ENCODE results near the gene SDC1.

The SDC1 gene

DNA sequence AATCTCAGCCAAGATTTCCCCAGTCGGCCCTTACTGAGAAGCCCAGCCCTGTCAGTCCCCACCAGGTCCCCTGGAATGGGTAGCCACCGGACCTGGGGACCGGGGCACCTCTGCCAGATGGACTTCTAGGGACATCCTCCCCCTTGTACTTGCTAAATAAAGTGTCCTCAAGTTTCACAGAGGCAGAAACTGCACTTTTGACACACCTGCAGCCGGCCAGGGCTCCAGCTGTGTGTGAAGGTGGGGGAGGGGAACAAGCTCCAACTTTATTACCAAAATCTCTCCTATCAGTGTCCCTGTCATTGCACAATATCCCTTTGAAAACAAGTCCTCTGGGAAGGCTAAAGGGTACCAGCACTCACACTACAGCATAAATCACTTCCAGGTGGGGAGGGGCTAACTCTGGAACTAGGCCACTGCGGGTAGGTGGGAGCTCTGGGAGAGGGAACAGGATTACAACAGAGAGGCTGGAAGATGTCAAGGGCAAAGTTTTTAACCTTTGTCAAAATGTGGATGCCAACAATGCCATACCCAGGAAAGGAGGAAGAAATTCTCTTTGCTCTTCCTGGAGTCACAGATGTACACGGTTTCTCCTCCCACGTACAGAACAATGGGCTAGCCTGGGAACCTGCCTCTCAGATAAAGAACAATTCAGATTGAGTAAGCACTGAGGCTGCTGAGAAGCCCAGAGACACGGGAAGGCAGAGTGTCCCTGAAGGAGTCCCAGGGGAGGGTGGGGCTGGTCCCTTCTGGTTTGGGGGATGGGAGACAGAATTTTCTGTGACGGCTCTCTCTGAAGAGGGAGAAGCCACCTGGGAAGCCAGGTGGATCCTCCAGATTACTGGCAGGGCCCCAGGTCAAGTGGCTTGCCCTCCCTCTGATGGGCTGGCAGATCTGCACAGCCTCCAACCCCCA is 11.0 kb downstream of the SDC1 start:
- DNase-seq (ENCODE audit: low spot score), result no peak
- Mint-ChIP-seq H3K27ac (no peak overlapping the region), H3K4me1 (ENCODE audit: low read depth) (no peaks in the 10 kb centered on the region), H3K27me3 (ENCODE audit: low read depth) (no peaks in the 10 kb centered on the region), H3K4me3 (no peak overlapping the region), H3K36me3 (ENCODE audit: low read depth) (no peaks in the 10 kb centered on the region), H3K9me3 (no peaks in the 10 kb centered on the region)

DNA sequence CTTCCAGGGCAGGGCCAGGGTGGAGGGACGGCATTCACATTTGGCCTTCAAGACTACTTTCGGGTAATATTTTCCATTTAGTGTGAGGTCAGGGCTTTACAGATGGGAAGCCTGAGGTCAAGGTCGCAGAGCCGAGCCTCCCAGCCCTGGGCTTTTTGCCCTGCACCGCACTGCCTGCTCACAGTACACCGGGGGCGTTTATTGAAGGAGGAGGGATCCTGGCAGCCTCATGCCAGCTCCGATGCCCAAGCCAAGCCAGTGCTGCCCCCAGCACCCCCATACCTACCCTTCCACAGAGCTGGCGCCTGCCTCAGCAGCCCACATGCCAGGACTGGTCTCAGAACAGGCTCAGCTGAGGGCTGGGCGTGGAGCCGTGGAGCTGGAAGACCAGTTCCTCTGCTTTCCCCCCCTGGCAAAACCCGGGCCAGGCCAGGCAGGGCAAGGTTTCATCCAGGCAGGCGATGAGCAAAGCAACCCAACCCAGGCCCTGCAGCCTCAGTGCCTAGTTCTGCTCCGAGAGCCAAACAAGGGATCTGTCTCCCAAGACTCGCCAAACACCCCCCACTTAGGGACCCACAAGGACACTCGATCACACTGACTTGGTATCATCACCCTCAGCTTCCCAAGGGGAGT is 11.9 kb downstream of the SDC1 start:
- no peak for DNase-seq (ENCODE audit: low spot score)
- no peaks in the 10 kb centered on the region for H3K9me3 Mint-ChIP-seq
- H3K4me1 Mint-ChIP-seq (ENCODE audit: low read depth), result no peaks in the 10 kb centered on the region
- H3K36me3 Mint-ChIP-seq (ENCODE audit: low read depth), result no peaks in the 10 kb centered on the region
- no peak overlapping the region for H3K27ac Mint-ChIP-seq
- no peaks in the 10 kb centered on the region for H3K27me3 Mint-ChIP-seq (ENCODE audit: low read depth)
- H3K4me3 Mint-ChIP-seq, result no peak overlapping the region

DNA sequence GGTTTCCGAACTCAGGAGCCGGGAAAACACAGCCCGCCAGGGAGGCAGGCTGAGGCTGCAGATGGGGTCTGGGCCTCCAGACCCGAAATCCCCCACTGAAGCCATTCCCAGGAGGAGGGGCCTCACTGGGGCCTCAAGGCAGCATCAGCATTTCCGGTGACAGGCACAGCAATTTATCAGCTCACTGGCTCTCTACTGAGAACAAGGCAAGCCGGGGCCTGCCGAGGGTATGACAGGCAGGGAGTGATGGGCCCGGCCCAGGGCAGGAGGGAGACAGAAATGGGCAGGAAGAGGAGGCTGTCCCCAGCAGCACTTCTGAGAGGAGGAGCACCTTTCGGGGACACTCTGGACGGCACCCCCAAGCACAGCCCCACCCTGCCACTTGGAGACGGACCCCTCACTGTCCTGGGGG is 12.5 kb downstream of the SDC1 start:
- no peaks in the 10 kb centered on the region for H3K9me3 Mint-ChIP-seq
- H3K4me1 Mint-ChIP-seq (ENCODE audit: low read depth), result no peaks in the 10 kb centered on the region
- no peaks in the 10 kb centered on the region for H3K27me3 Mint-ChIP-seq (ENCODE audit: low read depth)
- H3K36me3 Mint-ChIP-seq (ENCODE audit: low read depth), result no peaks in the 10 kb centered on the region
- H3K27ac Mint-ChIP-seq, result no peak overlapping the region
- no peak overlapping the region for H3K4me3 Mint-ChIP-seq
- no peak for DNase-seq (ENCODE audit: low spot score)

DNA sequence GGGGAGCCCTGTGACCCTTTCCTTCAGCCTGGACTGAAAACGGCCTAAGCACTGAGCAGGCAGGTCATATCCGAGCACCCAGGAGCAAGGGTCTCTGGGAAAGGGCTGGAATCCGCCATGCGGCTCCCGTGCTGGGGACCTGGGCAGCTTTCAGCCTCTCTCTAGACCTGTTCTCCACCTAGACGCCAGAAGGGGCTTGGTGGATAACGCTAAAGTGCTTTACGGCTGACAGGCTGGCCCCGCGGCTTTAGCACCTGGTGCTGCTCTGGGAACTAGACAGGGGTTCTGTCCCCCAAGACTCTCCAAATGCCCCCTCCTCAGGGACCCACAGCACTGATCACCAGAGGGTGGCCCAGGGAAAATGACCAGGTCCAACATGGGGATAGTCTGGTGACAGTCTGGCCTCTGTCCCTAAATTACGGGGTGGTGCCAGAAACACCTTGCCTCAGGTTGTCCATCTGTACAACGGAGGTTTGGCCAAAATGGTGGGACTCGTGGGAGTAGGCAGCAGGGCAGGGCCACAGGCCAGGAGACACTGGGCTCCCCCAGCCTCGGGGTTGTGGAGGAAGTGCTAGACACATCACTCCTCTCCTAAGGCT is 13.0 kb downstream of the SDC1 start:
- H3K36me3 Mint-ChIP-seq (ENCODE audit: low read depth), result no peaks in the 10 kb centered on the region
- H3K27me3 Mint-ChIP-seq (ENCODE audit: low read depth), result no peaks in the 10 kb centered on the region
- DNase-seq (ENCODE audit: low spot score), result no peak
- no peaks in the 10 kb centered on the region for H3K4me1 Mint-ChIP-seq (ENCODE audit: low read depth)
- no peak overlapping the region for H3K27ac Mint-ChIP-seq
- no peaks in the 10 kb centered on the region for H3K9me3 Mint-ChIP-seq
- H3K4me3 Mint-ChIP-seq, result no peak overlapping the region

DNA sequence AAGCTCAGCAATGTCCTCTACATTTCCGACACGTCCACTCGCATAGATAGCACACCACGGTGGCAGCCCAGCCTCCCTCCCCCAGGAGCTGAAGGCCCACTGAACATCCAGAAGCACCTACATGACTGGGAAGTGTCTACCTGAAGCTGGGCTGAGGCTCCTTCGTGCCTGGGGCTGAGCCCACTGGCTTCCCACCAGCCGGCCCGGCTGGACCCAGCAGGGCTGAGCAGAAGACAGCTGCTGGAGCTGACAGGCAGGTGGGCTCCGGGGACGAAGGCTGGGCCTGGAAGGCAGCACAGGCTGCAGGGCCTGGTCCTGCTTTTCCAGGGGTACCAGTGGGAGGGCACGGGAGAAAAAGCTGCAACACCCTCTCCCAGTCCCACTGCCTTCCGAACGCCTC is 13.5 kb downstream of the SDC1 start:
- no peak for DNase-seq (ENCODE audit: low spot score)
- Mint-ChIP-seq H3K4me1 (ENCODE audit: low read depth) (no peaks in the 10 kb centered on the region), H3K9me3 (no peaks in the 10 kb centered on the region), H3K27me3 (ENCODE audit: low read depth) (no peaks in the 10 kb centered on the region), H3K4me3 (no peak overlapping the region), H3K36me3 (ENCODE audit: low read depth) (no peaks in the 10 kb centered on the region), H3K27ac (no peak overlapping the region)

DNA sequence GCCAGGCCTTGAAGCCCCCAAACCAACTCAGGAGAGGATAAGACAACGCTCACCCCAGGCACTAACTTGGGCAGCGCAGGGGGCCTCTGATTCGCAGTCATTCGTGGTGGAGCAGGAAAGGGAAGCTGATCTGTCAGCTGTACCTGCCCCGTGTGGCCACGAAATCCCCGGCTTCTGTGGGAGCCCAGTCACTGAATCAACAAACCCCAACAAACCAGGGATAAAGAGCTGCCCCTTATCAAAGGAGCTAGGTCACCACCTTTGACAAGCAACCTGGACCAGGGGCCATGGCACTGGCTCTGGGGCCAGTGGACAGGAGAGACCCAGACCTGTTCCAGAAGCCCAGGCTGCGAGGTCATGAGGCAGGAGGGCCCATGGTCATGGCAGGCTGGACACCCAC is 14.5 kb downstream of the SDC1 start:
- Mint-ChIP-seq H3K27ac (no peak overlapping the region), H3K4me3 (no peak overlapping the region), H3K27me3 (ENCODE audit: low read depth) (no peaks in the 10 kb centered on the region), H3K36me3 (ENCODE audit: low read depth) (no peaks in the 10 kb centered on the region), H3K9me3 (no peaks in the 10 kb centered on the region), H3K4me1 (ENCODE audit: low read depth) (no peaks in the 10 kb centered on the region)
- DNase-seq (ENCODE audit: low spot score), result no peak

DNA sequence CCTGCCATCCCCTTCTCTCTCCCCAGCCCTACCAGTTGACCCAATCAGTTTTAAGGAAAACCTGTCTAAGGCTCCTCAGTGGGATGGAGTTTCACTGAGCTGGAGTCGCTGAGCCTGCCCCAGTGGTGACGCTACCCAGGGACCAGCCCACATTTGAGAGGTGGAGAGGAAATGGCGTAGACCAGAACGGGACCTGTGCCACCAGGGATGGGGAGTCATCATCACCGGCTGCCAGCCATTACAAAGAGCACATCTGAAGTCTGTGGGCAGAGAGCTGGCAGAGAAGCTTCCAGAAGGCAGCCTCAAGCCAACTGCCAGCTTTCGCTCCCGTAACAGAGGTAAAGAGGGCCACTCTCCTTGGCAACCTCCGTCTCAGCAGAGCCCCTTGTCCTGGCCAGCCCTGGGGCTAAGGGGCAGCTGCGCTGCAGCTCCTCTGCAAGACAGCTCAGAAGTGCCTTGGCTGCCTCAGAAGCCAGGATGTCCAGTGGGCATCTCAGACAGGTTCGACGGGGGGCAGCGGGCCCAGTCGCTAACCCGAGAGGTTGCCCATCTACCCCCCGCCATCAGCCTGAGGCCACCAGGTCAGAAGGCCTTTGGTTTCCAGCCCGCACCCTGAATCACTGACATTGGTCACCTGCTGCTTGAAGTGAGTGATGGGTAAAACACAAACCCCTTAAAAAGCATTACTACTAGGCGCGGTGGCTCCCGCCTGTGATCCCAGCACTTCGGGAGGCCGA is 15.4 kb downstream of the SDC1 start:
- no peaks in the 10 kb centered on the region for H3K27me3 Mint-ChIP-seq (ENCODE audit: low read depth)
- H3K4me3 Mint-ChIP-seq, result no peak overlapping the region
- DNase-seq (ENCODE audit: low spot score), result no peak
- H3K9me3 Mint-ChIP-seq, result no peaks in the 10 kb centered on the region
- H3K36me3 Mint-ChIP-seq (ENCODE audit: low read depth), result no peaks in the 10 kb centered on the region
- no peaks in the 10 kb centered on the region for H3K4me1 Mint-ChIP-seq (ENCODE audit: low read depth)
- H3K27ac Mint-ChIP-seq, result no peak overlapping the region

DNA sequence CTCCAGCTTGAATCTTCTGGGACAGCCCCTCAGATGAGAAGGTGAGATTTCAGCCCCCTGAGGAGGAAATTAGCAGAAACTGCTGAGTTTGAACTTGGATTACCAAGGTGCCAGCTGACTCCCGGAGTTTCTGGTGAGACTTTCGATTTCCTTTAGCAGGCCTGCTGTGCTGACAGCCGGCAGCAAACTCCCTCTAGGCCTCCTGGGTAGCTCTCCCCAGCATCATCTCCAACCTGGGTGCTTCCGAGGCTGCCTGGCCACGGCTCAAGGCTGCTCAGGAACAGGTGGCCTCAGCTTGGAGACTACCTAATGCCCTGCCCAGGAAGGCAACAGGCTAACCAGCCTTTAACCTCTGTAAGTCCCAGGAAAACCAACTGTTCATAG is 16.5 kb downstream of the SDC1 start:
- Mint-ChIP-seq H3K27me3 (ENCODE audit: low read depth) (no peaks in the 10 kb centered on the region), H3K4me3 (no peak overlapping the region), H3K36me3 (ENCODE audit: low read depth) (no peaks in the 10 kb centered on the region), H3K9me3 (no peaks in the 10 kb centered on the region), H3K27ac (no peak overlapping the region), H3K4me1 (ENCODE audit: low read depth) (no peaks in the 10 kb centered on the region)
- no peak for DNase-seq (ENCODE audit: low spot score)

DNA sequence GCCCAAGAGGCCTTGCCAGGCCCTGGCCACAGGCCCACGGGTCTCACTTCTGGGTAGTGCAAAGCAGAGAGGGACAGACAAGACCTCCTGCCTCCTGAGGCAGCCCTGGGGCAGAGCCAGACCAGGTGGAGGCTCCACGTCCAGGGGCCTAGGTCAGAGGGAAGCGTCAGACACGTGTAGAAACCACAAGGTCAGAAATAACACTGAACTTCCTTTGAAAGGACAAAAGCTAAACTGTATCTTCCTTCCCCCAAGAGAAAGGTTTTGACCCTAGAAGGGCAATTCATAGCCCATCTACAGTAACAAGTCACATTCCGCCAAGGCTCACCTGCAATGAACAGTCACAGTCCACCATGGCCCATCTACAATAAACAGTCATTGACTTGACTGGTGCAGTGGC is 17.9 kb downstream of the SDC1 start:
- Mint-ChIP-seq H3K4me1 (ENCODE audit: low read depth) (no peaks in the 10 kb centered on the region), H3K9me3 (no peaks in the 10 kb centered on the region), H3K27me3 (ENCODE audit: low read depth) (no peaks in the 10 kb centered on the region), H3K36me3 (ENCODE audit: low read depth) (no peaks in the 10 kb centered on the region), H3K27ac (no peak overlapping the region), H3K4me3 (no peak overlapping the region)
- no peak for DNase-seq (ENCODE audit: low spot score)

DNA sequence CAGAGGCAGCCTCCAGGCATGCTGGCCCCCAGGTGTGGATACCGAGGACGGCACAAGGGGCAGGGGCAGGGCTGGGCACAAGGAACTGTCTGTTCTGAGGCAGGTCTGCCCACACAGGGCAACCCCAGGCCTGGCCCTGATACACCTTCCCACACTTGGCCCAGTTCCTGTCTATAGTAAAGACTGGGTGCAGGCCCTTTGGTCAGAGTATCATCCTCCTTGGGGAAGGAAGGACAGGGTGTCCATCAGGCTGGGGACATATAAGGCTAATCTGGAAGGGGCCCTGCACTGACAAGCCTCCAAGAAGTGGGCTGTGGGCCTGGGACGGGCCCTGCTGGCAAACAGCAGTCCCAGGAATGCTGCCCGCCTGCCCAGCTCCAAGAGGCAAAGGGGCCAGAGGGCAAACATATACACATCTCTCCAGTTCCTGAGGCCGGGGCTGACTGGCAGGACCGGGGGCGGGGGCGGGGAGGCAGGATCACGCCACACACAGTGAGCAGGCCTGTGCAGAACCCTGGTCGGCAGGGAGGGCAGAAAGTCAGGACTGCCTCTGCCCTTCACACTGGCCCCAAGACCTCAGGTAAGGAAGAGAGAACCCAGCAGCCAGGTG is 18.9 kb downstream of the SDC1 start:
- Mint-ChIP-seq H3K27ac (no peak overlapping the region), H3K36me3 (ENCODE audit: low read depth) (no peaks in the 10 kb centered on the region), H3K4me3 (no peak overlapping the region), H3K9me3 (no peaks in the 10 kb centered on the region), H3K4me1 (ENCODE audit: low read depth) (no peaks in the 10 kb centered on the region), H3K27me3 (ENCODE audit: low read depth) (no peaks in the 10 kb centered on the region)
- no peak for DNase-seq (ENCODE audit: low spot score)

DNA sequence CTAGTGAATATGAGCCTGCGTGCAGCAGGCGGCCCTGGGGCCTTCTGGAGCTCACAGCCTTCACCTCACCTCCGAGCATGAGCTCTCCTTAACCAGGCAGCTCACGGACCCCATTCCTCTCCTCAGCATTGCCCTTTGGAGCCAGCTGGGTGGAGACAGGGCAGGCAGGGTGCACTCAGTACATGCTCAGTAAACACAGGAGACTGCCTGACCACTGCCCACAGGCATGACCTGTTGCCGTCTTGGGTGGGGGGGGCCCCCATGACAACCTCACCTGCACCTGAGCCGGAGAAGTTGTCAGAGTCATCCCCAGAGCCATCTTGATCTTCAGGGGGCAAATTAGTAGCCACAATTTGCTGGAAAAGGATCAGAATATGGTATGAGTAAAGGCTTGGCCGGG is 19.9 kb downstream of the SDC1 start:
- no peaks in the 10 kb centered on the region for H3K27me3 Mint-ChIP-seq (ENCODE audit: low read depth)
- no peaks in the 10 kb centered on the region for H3K4me1 Mint-ChIP-seq (ENCODE audit: low read depth)
- no peak overlapping the region for H3K4me3 Mint-ChIP-seq
- H3K36me3 Mint-ChIP-seq (ENCODE audit: low read depth), result no peaks in the 10 kb centered on the region
- no peaks in the 10 kb centered on the region for H3K9me3 Mint-ChIP-seq
- DNase-seq (ENCODE audit: low spot score), result no peak
- no peak overlapping the region for H3K27ac Mint-ChIP-seq

DNA sequence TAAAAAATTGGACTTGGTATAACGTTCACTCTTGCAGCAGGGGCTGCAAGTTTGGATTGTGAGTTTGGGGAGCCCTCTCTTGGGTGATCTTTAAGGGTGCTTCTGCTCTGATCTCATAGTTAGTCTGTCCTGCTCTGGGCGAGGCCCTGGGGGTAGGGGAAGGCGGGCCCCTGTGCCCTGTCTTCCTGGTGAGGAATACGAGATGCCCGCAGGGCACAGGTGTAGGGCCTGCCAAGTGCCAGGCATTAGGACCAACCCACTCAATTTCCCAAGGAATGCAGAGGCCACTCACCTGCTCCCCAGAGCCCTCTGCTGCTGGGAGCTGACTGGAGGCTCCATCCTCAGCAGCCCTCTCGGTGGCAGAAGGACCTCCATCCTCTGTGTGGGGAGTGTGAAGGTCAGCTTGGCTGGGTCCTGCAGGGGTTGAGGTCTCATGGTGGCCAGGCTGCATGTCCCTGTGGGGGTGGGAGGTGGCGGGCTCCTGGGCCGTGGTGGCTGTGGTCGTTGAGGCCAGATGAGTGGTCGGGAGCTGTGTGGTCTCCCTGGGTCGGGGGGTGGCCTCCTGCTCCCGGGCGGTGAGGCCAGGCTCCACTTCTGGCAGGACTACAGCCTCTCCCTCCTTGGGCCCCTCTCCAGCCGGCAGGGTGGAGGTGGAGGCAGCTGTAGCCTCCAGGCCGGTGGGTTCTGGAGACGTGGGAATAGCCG is 21.3 kb downstream of the SDC1 start:
- no peak overlapping the region for H3K27ac Mint-ChIP-seq
- no peaks in the 10 kb centered on the region for H3K27me3 Mint-ChIP-seq (ENCODE audit: low read depth)
- DNase-seq (ENCODE audit: low spot score), result no peak
- H3K36me3 Mint-ChIP-seq (ENCODE audit: low read depth), result no peaks in the 10 kb centered on the region
- no peaks in the 10 kb centered on the region for H3K9me3 Mint-ChIP-seq
- H3K4me1 Mint-ChIP-seq (ENCODE audit: low read depth), result no peaks in the 10 kb centered on the region
- no peak overlapping the region for H3K4me3 Mint-ChIP-seq

DNA sequence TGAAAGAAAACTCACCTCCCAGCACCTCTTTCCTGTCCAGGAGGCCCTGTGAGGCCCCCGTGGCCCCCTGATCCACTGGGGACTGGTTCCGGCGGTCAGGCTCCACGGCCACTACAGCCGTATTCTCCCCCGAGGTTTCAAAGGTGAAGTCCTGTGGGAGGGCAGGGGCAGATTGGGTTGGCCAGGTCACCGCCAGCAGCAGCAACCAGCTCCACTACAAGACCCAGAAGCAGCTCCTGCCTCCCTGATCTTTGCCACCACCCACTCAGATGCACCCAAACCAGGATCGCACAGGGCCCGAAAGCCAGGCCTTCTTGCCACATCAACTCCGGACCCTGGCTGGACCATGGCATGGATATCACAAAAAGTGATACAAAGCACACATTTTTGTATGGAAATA is 21.9 kb downstream of the SDC1 start:
- Mint-ChIP-seq H3K9me3 (no peaks in the 10 kb centered on the region), H3K4me1 (ENCODE audit: low read depth) (no peaks in the 10 kb centered on the region), H3K27me3 (ENCODE audit: low read depth) (no peaks in the 10 kb centered on the region), H3K36me3 (ENCODE audit: low read depth) (no peaks in the 10 kb centered on the region), H3K4me3 (no peak overlapping the region), H3K27ac (no peak overlapping the region)
- no peak for DNase-seq (ENCODE audit: low spot score)

Measured in T-helper 2 cell treated with Interferon-gamma antibody and Interleukin-4, amounts not matched to agents 5 μg/mL and 100 μg/mL, for 36 hours (primary cell).